ENCODE results near the gene PDE8B. TPM values are rescaled to one million over a fixed set of nuclear protein-coding genes. Genes with fewer than 3 reads are reported as not detected.

PDE8B gene
- total RNA-seq, 1 donor from 2014 or later, result 0.18 TPM

DNA sequence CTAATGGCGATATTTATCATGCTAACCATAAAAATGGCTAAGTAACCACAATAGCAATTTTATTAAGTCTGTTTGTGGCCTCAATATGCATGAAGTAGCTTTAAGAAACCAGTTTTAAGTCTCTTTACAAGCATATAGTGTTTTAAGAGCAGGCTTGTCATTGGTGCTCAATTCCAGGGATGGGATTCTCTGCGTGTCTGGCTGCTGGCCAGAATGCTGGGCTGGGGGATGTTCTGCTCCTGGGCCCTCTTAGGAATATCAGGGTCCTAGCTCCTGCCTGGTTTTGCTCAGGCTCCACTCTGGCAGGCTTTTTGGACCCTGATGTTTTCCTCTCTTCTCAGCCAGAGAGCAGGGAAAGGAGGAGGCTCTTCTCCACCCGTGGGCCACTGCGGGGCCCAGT is 127.2 kb downstream of the PDE8B start:
- Mint-ChIP-seq H3K27me3 (ENCODE audit: low read depth, unreplicated experiment) (peaks cover 2% of the 10 kb centered on the region), H3K9me3 (ENCODE audit: unreplicated experiment) (no peaks in the 10 kb centered on the region), H3K4me1 (ENCODE audit: low read depth, unreplicated experiment) (no peaks in the 10 kb centered on the region), H3K27ac (ENCODE audit: unreplicated experiment) (no peak overlapping the region), H3K36me3 (ENCODE audit: low read depth, unreplicated experiment) (no peaks in the 10 kb centered on the region), H3K4me3 (ENCODE audit: unreplicated experiment) (no peak overlapping the region)
- Histone ChIP-seq H4K20me1 (ENCODE audit: insufficient read depth, low read length) (no peaks in the 10 kb centered on the region), H3K27me3 (ENCODE audit: insufficient read depth, low read length) (no peaks in the 10 kb centered on the region), H3K9me3 (ENCODE audit: insufficient read depth, low read depth, low read length) (no peaks in the 10 kb centered on the region), H2AFZ (ENCODE audit: low read depth, low read length) (no peak overlapping the region), H3K36me3 (ENCODE audit: insufficient read depth, low read length) (no peaks in the 10 kb centered on the region), H3K79me2 (ENCODE audit: insufficient read depth, low read length) (no peaks in the 10 kb centered on the region), H3K4me1 (ENCODE audit: insufficient read depth, low read length) (no peaks in the 10 kb centered on the region), H3K4me2 (ENCODE audit: low read length) (no peak overlapping the region), H3K9ac (ENCODE audit: low read length) (no peak overlapping the region), H3K4me3 (ENCODE audit: insufficient read depth, low read depth, low read length) (no peak overlapping the region), H3K27ac (ENCODE audit: low read depth, low read length) (no peak overlapping the region)
- DNase-seq (ENCODE audit: low read depth), result no peak
- FAIRE-seq, result no peak
- TF ChIP-seq CTCF (IDR thresholded peaks at IDR 0.05; ENCODE audit: insufficient read depth, low read depth, low read length), result no peak
- no peak for TF ChIP-seq EZH2 (IDR thresholded peaks at IDR 0.05; ENCODE audit: insufficient read depth, low read length)

DNA sequence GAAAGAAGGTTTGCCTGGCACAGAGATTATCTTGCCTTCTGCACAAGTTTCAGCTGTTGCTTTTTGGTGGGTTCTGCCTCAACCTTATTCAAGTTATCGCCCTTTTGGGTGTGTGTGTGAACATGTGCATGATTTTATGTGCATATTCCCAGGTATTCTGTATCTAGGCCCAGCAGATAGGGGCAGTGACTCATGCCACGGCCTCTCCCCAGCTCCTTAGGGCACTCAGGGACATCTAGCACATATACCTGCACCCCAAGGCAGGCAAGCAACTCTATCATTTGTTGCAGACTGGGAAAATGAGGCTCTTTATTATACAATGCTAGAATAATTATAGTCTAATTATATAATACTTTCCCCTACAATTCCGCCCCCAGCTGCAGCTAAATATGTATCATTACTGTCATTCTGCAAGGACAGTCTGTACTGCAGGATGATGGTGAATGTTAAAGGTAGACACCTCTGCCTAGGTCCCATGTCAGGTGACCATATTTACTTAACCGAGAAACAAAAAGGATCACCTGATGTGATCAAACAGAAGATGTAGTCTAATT is 128.9 kb downstream of the PDE8B start:
- TF ChIP-seq CTCF (IDR thresholded peaks at IDR 0.05; ENCODE audit: insufficient read depth, low read depth, low read length), result no peak
- TF ChIP-seq EZH2 (IDR thresholded peaks at IDR 0.05; ENCODE audit: insufficient read depth, low read length), result no peak
- no peak overlapping the region for H3K4me3 Mint-ChIP-seq (ENCODE audit: unreplicated experiment)
- Histone ChIP-seq H3K4me3 (ENCODE audit: insufficient read depth, low read depth, low read length) (no peak overlapping the region), H3K9ac (ENCODE audit: low read length) (no peak overlapping the region), H3K27ac (ENCODE audit: low read depth, low read length) (no peak overlapping the region), H3K27me3 (ENCODE audit: insufficient read depth, low read length) (no peaks in the 10 kb centered on the region), H3K4me2 (ENCODE audit: low read length) (no peak overlapping the region), H3K79me2 (ENCODE audit: insufficient read depth, low read length) (no peaks in the 10 kb centered on the region), H3K36me3 (ENCODE audit: insufficient read depth, low read length) (no peaks in the 10 kb centered on the region), H3K4me1 (ENCODE audit: insufficient read depth, low read length) (no peaks in the 10 kb centered on the region), H3K9me3 (ENCODE audit: insufficient read depth, low read depth, low read length) (no peaks in the 10 kb centered on the region), H2AFZ (ENCODE audit: low read depth, low read length) (no peak overlapping the region), H4K20me1 (ENCODE audit: insufficient read depth, low read length) (no peaks in the 10 kb centered on the region)
- no peak overlapping the region for H3K27ac Mint-ChIP-seq (ENCODE audit: unreplicated experiment)
- H3K27me3 Mint-ChIP-seq (ENCODE audit: low read depth, unreplicated experiment), result no peaks in the 10 kb centered on the region
- H3K36me3 Mint-ChIP-seq (ENCODE audit: low read depth, unreplicated experiment), result no peaks in the 10 kb centered on the region
- no peak for FAIRE-seq
- DNase-seq (ENCODE audit: low read depth), result no peak
- H3K4me1 Mint-ChIP-seq (ENCODE audit: low read depth, unreplicated experiment), result no peaks in the 10 kb centered on the region
- H3K9me3 Mint-ChIP-seq (ENCODE audit: unreplicated experiment), result no peaks in the 10 kb centered on the region

- Mint-ChIP-seq H3K27ac (ENCODE audit: unreplicated experiment) (no peak overlapping the region), H3K36me3 (ENCODE audit: low read depth, unreplicated experiment) (no peaks in the 10 kb centered on the region), H3K4me3 (ENCODE audit: unreplicated experiment) (no peak overlapping the region), H3K27me3 (ENCODE audit: low read depth, unreplicated experiment) (peaks cover 9% of the 10 kb centered on the region), H3K4me1 (ENCODE audit: low read depth, unreplicated experiment) (no peaks in the 10 kb centered on the region), H3K9me3 (ENCODE audit: unreplicated experiment) (no peaks in the 10 kb centered on the region)
- no peak overlapping the region for H3K9ac ChIP-seq (ENCODE audit: low read length)
- no peaks in the 10 kb centered on the region for H3K9me3 ChIP-seq (ENCODE audit: insufficient read depth, low read depth, low read length)
- peaks cover 4% of the 10 kb centered on the region for H3K27me3 ChIP-seq (ENCODE audit: insufficient read depth, low read length)
- FAIRE-seq, result no peak
- H3K4me1 ChIP-seq (ENCODE audit: insufficient read depth, low read length), result no peaks in the 10 kb centered on the region
- H4K20me1 ChIP-seq (ENCODE audit: insufficient read depth, low read length), result no peaks in the 10 kb centered on the region
- H3K79me2 ChIP-seq (ENCODE audit: insufficient read depth, low read length), result no peaks in the 10 kb centered on the region
- no peak overlapping the region for H3K27ac ChIP-seq (ENCODE audit: low read depth, low read length)
- DNase-seq (ENCODE audit: low read depth), result no peak
- no peaks in the 10 kb centered on the region for H3K36me3 ChIP-seq (ENCODE audit: insufficient read depth, low read length)
- no peak overlapping the region for H2AFZ ChIP-seq (ENCODE audit: low read depth, low read length)
- H3K4me2 ChIP-seq (ENCODE audit: low read length), result no peak overlapping the region
- TF ChIP-seq CTCF (IDR thresholded peaks at IDR 0.05; ENCODE audit: insufficient read depth, low read depth, low read length), result no peak
- TF ChIP-seq EZH2 (IDR thresholded peaks at IDR 0.05; ENCODE audit: insufficient read depth, low read length), result no peak
- no peak overlapping the region for H3K4me3 ChIP-seq (ENCODE audit: insufficient read depth, low read depth, low read length)
Measured at GRCh38 chr5:77343165-77343564, 132.7 kb downstream of the PDE8B start.
